ENCODE measurements around the gene TAPT1.

The TAPT1 gene

DNA sequence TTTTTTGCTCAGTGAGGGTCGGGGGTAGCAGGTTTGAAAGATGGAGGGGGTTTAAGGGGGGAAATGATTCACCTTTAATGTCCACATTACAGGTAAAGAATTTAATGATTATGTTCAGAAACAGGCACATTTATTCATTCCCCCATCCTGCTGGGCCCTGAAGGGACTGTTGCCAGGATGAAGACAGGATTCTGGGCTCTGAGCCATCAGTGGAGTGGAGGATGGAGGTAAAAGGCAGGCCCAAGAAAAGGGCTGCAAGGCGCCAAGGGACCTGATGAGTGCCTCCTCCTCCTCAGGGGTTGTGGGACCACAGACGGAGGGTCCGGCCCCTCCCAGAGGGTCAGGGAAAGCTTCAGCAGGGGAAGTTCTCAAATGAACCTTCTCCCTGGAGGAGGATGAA is 102.0 kb downstream of the TAPT1 start (continued):
- TF ChIP-seq, protein P1, sequence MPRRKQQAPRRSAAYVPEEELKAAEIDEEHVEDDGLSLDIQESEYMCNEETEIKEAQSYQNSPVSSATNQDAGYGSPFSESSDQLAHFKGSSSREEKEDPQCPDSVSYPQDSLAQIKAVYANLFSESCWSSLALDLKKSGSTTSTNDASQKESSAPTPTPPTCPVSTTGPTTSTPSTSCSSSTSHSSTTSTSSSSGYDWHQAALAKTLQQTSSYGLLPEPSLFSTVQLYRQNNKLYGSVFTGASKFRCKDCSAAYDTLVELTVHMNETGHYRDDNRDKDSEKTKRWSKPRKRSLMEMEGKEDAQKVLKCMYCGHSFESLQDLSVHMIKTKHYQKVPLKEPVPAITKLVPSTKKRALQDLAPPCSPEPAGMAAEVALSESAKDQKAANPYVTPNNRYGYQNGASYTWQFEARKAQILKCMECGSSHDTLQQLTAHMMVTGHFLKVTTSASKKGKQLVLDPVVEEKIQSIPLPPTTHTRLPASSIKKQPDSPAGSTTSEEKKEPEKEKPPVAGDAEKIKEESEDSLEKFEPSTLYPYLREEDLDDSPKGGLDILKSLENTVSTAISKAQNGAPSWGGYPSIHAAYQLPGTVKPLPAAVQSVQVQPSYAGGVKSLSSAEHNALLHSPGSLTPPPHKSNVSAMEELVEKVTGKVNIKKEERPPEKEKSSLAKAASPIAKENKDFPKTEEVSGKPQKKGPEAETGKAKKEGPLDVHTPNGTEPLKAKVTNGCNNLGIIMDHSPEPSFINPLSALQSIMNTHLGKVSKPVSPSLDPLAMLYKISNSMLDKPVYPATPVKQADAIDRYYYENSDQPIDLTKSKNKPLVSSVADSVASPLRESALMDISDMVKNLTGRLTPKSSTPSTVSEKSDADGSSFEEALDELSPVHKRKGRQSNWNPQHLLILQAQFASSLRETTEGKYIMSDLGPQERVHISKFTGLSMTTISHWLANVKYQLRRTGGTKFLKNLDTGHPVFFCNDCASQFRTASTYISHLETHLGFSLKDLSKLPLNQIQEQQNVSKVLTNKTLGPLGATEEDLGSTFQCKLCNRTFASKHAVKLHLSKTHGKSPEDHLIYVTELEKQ (tag by site-specific recombination; IDR thresholded peaks at IDR 0.05; ENCODE audit: borderline replicate concordance), result no peak
- TF ChIP-seq GLI2 (tag by site-specific recombination; IDR thresholded peaks at IDR 0.05; ENCODE audit: borderline replicate concordance, low read depth) (no peak), ZNF768 (tag by site-specific recombination; IDR thresholded peaks at IDR 0.05) (no peak), ZNF626 (tag by site-specific recombination; IDR thresholded peaks at IDR 0.05) (no peak), KLF7 (tag by site-specific recombination; IDR thresholded peaks at IDR 0.05; ENCODE audit: borderline replicate concordance) (no peak), KLF16 (tag by site-specific recombination; IDR thresholded peaks at IDR 0.05) (no peak), ZNF596 (tag by site-specific recombination; IDR thresholded peaks at IDR 0.05) (no peak), ZNF580 (tag by site-specific recombination; IDR thresholded peaks at IDR 0.05) (no peak), GLIS1 (tag by site-specific recombination; IDR thresholded peaks at IDR 0.05) (no peak), ZNF747 (tag by site-specific recombination; IDR thresholded peaks at IDR 0.05) (no peak)
- TF ChIP-seq, protein P2, sequence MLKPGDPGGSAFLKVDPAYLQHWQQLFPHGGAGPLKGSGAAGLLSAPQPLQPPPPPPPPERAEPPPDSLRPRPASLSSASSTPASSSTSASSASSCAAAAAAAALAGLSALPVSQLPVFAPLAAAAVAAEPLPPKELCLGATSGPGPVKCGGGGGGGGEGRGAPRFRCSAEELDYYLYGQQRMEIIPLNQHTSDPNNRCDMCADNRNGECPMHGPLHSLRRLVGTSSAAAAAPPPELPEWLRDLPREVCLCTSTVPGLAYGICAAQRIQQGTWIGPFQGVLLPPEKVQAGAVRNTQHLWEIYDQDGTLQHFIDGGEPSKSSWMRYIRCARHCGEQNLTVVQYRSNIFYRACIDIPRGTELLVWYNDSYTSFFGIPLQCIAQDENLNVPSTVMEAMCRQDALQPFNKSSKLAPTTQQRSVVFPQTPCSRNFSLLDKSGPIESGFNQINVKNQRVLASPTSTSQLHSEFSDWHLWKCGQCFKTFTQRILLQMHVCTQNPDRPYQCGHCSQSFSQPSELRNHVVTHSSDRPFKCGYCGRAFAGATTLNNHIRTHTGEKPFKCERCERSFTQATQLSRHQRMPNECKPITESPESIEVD (tag by site-specific recombination; IDR thresholded peaks at IDR 0.05), result no peak

- TF ChIP-seq ZNF140 (tag by site-specific recombination; IDR thresholded peaks at IDR 0.05) (no peak), ZNF664 (tag by site-specific recombination; IDR thresholded peaks at IDR 0.05) (no peak), ZIC2 (tag by site-specific recombination; IDR thresholded peaks at IDR 0.05) (no peak), ZNF394 (tag by site-specific recombination; IDR thresholded peaks at IDR 0.05; ENCODE audit: borderline replicate concordance) (no peak), ZNF514 (tag by site-specific recombination; IDR thresholded peaks at IDR 0.05) (no peak), SALL2 (tag by site-specific recombination; IDR thresholded peaks at IDR 0.05; ENCODE audit: borderline replicate concordance) (no peak), ZNF837 (tag by site-specific recombination; IDR thresholded peaks at IDR 0.05) (no peak)
- Histone ChIP-seq H3K27ac (ENCODE audit: extremely low read depth, low read depth, low read length) (no peak overlapping the region), H3K9me3 (ENCODE audit: control insufficient read depth, insufficient read depth, low read depth, low read length) (no peaks in the 10 kb centered on the region), H3K4me3 (ENCODE audit: low read depth, low read length) (no peak overlapping the region), H3K4me1 (ENCODE audit: control insufficient read depth, insufficient read depth, low read length) (no peaks in the 10 kb centered on the region), H3K36me3 (ENCODE audit: control insufficient read depth in 2 of 2, insufficient read depth in 1 of 2, low read length in 2 of 2) (no peaks in the 10 kb centered on the region)
- POLR2A ChIA-PET, result no interaction called here
- CTCF ChIA-PET, result interaction anchor here (0.7 kb wide), 1 partner anchor 141 kb away, joined by 6 read pairs; no protein-coding TSS in a partner anchor
Measured at GRCh38 chr4:16123356-16124084, 102.8 kb downstream of the TAPT1 start.

DNA sequence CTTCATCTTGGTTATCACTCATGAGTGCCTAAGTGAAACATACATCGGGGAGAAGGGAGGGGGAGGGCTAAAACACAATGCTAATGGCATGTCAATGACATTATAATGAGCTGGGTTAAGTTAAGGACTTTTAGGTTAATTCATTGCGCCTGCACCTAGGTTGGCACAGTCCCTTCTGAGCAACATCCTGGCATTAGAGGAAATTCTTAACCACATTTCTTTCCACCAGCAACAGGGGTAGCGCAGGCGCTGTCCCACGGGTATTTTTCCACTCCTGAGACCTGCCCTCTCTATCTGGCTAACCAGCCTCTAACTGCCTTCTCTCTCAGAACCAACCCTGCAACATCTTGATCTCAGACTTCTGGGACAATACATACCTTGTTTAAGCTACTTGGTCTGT is 103.5 kb downstream of the TAPT1 start:
- no peak overlapping the region for H3K4me3 ChIP-seq (ENCODE audit: low read depth, low read length)
- ChIA-PET CTCF (no interaction called here), POLR2A (no interaction called here)
- no peaks in the 10 kb centered on the region for H3K36me3 ChIP-seq (ENCODE audit: control insufficient read depth in 2 of 2, insufficient read depth in 1 of 2, low read length in 2 of 2)
- no peaks in the 10 kb centered on the region for H3K9me3 ChIP-seq (ENCODE audit: control insufficient read depth, insufficient read depth, low read depth, low read length)
- no peaks in the 10 kb centered on the region for H3K4me1 ChIP-seq (ENCODE audit: control insufficient read depth, insufficient read depth, low read length)
- no peak overlapping the region for H3K27ac ChIP-seq (ENCODE audit: extremely low read depth, low read depth, low read length)
- no peak for TF ChIP-seq ELK4 (IDR thresholded peaks at IDR 0.05; ENCODE audit: borderline replicate concordance, low read depth, low read length)
- TF ChIP-seq HOXD13 (CRISPR knock-in tag; IDR thresholded peaks at IDR 0.05; ENCODE audit: borderline replicate concordance), result no peak
- TF ChIP-seq PRDM10 (tag by site-specific recombination; IDR thresholded peaks at IDR 0.05), result no peak
- no peak for TF ChIP-seq ZBTB8A (tag by site-specific recombination; IDR thresholded peaks at IDR 0.05)
- TF ChIP-seq BCL11B (tag by site-specific recombination; IDR thresholded peaks at IDR 0.05; ENCODE audit: low read depth), result no peak
- TF ChIP-seq ZNF555 (tag by site-specific recombination; conservative IDR thresholded peaks at IDR 0.05), result no peak

Measured in HEK293 (cell line).